Measurements from ENCODE around the gene TDRD12. TPM values are rescaled to one million over a fixed set of nuclear protein-coding genes. Genes with fewer than 3 reads are reported as not detected.

Gene TDRD12
- total and polyA plus RNA-seq, 8 donors, result 0.20 to 1.2 (median 0.50) TPM

GRCh38 chr19:32876236-32876918 is 156.8 kb downstream of the TDRD12 start:
- no peaks in the 10 kb centered on the region for H3K27me3 ChIP-seq
- DNase-seq, result no peak
- ATAC-seq, result no peak
- no peak overlapping the region for H3K27ac ChIP-seq
- intact Hi-C loops (cut with DNase I), result no loop called here
- no peak for TF ChIP-seq CTCF (IDR thresholded peaks at IDR 0.05)
- no peak overlapping the region for H3K4me3 ChIP-seq
- no peaks in the 10 kb centered on the region for H3K4me1 ChIP-seq
- no peaks in the 10 kb centered on the region for H3K9me3 ChIP-seq
- H3K36me3 ChIP-seq, result peaks cover 0 to 25% of the 10 kb centered on the region in 2 donors

- no peaks in the 10 kb centered on the region for H3K4me1 ChIP-seq
- intact Hi-C loops (cut with DNase I), result no loop called here
- H3K36me3 ChIP-seq, result peaks cover 0 to 25% of the 10 kb centered on the region in 2 donors
- no peak overlapping the region for H3K4me3 ChIP-seq
- no peaks in the 10 kb centered on the region for H3K9me3 ChIP-seq
- no peak for DNase-seq
- no peak for ATAC-seq
- H3K27me3 ChIP-seq, result no peaks in the 10 kb centered on the region
- no peak overlapping the region for H3K27ac ChIP-seq
- no peak for TF ChIP-seq CTCF (IDR thresholded peaks at IDR 0.05)
Measured at GRCh38 chr19:32876919-32877285, 157.3 kb downstream of the TDRD12 start.

Other genes with a start within 250 kb of the TDRD12 start
- 10 to 100 TPM; 69.3 to 91.3 TPM for gene PDCD5, start 138.6 kb upstream of the TDRD12 start, total RNA-seq
- 100 to 1,000 TPM; 108 to 131 (median 120) TPM for gene PDCD5, start 138.6 kb upstream of the TDRD12 start, polyA plus RNA-seq (ENCODE audit: insufficient read length in 6 of 6)
- gene ANKRD27, start 44.6 kb upstream of the TDRD12 start, total RNA-seq, result 10 to 100 TPM; 28.9 to 35.7 TPM
- gene ANKRD27, start 44.6 kb upstream of the TDRD12 start, polyA plus RNA-seq (ENCODE audit: insufficient read length in 6 of 6), result 10 to 100 TPM; 19.7 to 22.7 (median 22.0) TPM
- gene RGS9BP, start 43.9 kb upstream of the TDRD12 start, total RNA-seq, result under 1 TPM; 0.55 to 0.68 TPM
- under 1 TPM in 3 of 6 donors, not detected in 3; 0.06 to 0.08 (median 0.07) TPM for gene RGS9BP, start 43.9 kb upstream of the TDRD12 start, polyA plus RNA-seq (ENCODE audit: insufficient read length in 6 of 6)
- gene NUDT19, start 27.9 kb upstream of the TDRD12 start, total RNA-seq, result 10 to 100 TPM; 15.9 to 16.6 TPM
- gene NUDT19, start 27.9 kb upstream of the TDRD12 start, polyA plus RNA-seq (ENCODE audit: insufficient read length in 6 of 6), result 10 to 100 TPM in 4 of 6 donors, 1 to 10 TPM in 2; 9.5 to 11.5 (median 10.7) TPM
- under 1 TPM in 1 of 2 donors, not detected in 1; 0.35 TPM for gene SLC7A9, start 150.0 kb downstream of the TDRD12 start, total RNA-seq
- 1 to 10 TPM in 3 of 6 donors, under 1 TPM in 3; 0.61 to 1.4 (median 1.0) TPM for gene SLC7A9, start 150.0 kb downstream of the TDRD12 start, polyA plus RNA-seq (ENCODE audit: insufficient read length in 6 of 6)

Measured in left lung (tissue), 10 donors.